Measurements from ENCODE around the gene GPC6.

The GPC6 gene

GRCh38 chr13:93397619-93398018, 171.0 kb downstream of the GPC6 start:
- Histone ChIP-seq H3K27ac (no peak overlapping the region), H2AFZ (ENCODE audit: low read depth) (no peak overlapping the region), H3K9ac (no peak overlapping the region), H4K20me1 (ENCODE audit: insufficient read depth) (no peaks in the 10 kb centered on the region), H3K4me3 (IDR thresholded peaks at IDR 0.05; ENCODE audit: insufficient read depth, low read depth, low read length) (no peak overlapping the region), H3K79me2 (ENCODE audit: insufficient read depth, low read depth) (no peaks in the 10 kb centered on the region), H3K4me2 (no peak overlapping the region), H3K27me3 (ENCODE audit: insufficient read depth, low read depth) (no peaks in the 10 kb centered on the region), H3K36me3 (ENCODE audit: insufficient read depth) (no peaks in the 10 kb centered on the region), H3K4me1 (ENCODE audit: low read depth, poor library complexity, severe bottlenecking) (no peaks in the 10 kb centered on the region)
- TF ChIP-seq CTCF (conservative IDR thresholded peaks at IDR 0.05; ENCODE audit: low read depth, low read length), result no peak

GRCh38 chr13:93398167-93399035, 171.8 kb downstream of the GPC6 start:
- no peaks in the 10 kb centered on the region for H3K27me3 ChIP-seq (ENCODE audit: insufficient read depth, low read depth)
- TF ChIP-seq CTCF (conservative IDR thresholded peaks at IDR 0.05; ENCODE audit: low read depth, low read length), result no peak
- H3K4me3 ChIP-seq (IDR thresholded peaks at IDR 0.05; ENCODE audit: insufficient read depth, low read depth, low read length), result no peak overlapping the region
- H3K9ac ChIP-seq, result no peak overlapping the region
- H3K36me3 ChIP-seq (ENCODE audit: insufficient read depth), result no peaks in the 10 kb centered on the region
- no peak overlapping the region for H3K27ac ChIP-seq
- H3K4me1 ChIP-seq (ENCODE audit: low read depth, poor library complexity, severe bottlenecking), result no peaks in the 10 kb centered on the region
- H3K79me2 ChIP-seq (ENCODE audit: insufficient read depth, low read depth), result no peaks in the 10 kb centered on the region
- H2AFZ ChIP-seq (ENCODE audit: low read depth), result no peak overlapping the region
- H4K20me1 ChIP-seq (ENCODE audit: insufficient read depth), result no peaks in the 10 kb centered on the region
- H3K4me2 ChIP-seq, result no peak overlapping the region

- Histone ChIP-seq H4K20me1 (ENCODE audit: insufficient read depth) (no peaks in the 10 kb centered on the region), H3K9ac (no peak overlapping the region), H3K4me1 (ENCODE audit: low read depth, poor library complexity, severe bottlenecking) (no peaks in the 10 kb centered on the region), H3K36me3 (ENCODE audit: insufficient read depth) (no peaks in the 10 kb centered on the region), H3K27ac (no peak overlapping the region), H3K27me3 (ENCODE audit: insufficient read depth, low read depth) (no peaks in the 10 kb centered on the region), H2AFZ (ENCODE audit: low read depth) (no peak overlapping the region), H3K4me2 (no peak overlapping the region), H3K79me2 (ENCODE audit: insufficient read depth, low read depth) (no peaks in the 10 kb centered on the region), H3K4me3 (IDR thresholded peaks at IDR 0.05; ENCODE audit: insufficient read depth, low read depth, low read length) (no peak overlapping the region)
- TF ChIP-seq CTCF (conservative IDR thresholded peaks at IDR 0.05; ENCODE audit: low read depth, low read length), result no peak
Observed at GRCh38 chr13:93399212-93399611, 172.6 kb downstream of the GPC6 start.

- Histone ChIP-seq H3K27ac (no peak overlapping the region), H3K9ac (no peak overlapping the region), H3K36me3 (ENCODE audit: insufficient read depth) (no peaks in the 10 kb centered on the region), H3K27me3 (ENCODE audit: insufficient read depth, low read depth) (no peaks in the 10 kb centered on the region), H3K4me1 (ENCODE audit: low read depth, poor library complexity, severe bottlenecking) (no peaks in the 10 kb centered on the region), H2AFZ (ENCODE audit: low read depth) (no peak overlapping the region), H3K4me2 (no peak overlapping the region), H3K79me2 (ENCODE audit: insufficient read depth, low read depth) (no peaks in the 10 kb centered on the region), H3K4me3 (IDR thresholded peaks at IDR 0.05; ENCODE audit: insufficient read depth, low read depth, low read length) (no peak overlapping the region), H4K20me1 (ENCODE audit: insufficient read depth) (no peaks in the 10 kb centered on the region)
- TF ChIP-seq CTCF (conservative IDR thresholded peaks at IDR 0.05; ENCODE audit: low read depth, low read length), result no peak
Observed at GRCh38 chr13:93406136-93406535, 179.5 kb downstream of the GPC6 start.
